Spleen (tissue), 11 donors: ENCODE measurements around the gene NPW. TPM values are rescaled to one million over a fixed set of nuclear protein-coding genes. Genes with fewer than 3 reads are reported as not detected.

Source experiments
- DNase-seq: peaks from one replicate; pipeline ENCODE4 v3.0.0-alpha.2; 2020
- H3K27ac ChIP-seq, 8 donors: fragments of 200-600 bp; sonication (generic) in 7 of 8; 1 replicate in 4 of 8; 2 replicates in 4 of 8; pipeline versions ENCODE4 v1.5.0 to v1.8.0; 2016 to 2021; ENCODE audit warnings: inconsistent platforms in 4 of 8, mild to moderate bottlenecking in 4 of 8, moderate library complexity in 1 of 8
- H3K27me3 ChIP-seq, 7 donors: fragments of 200-600 bp; sonication (generic) in 6 of 7; replicated peaks in 1 of 7; 1 replicate in 4 of 7; 2 replicates in 3 of 7; pipeline versions ENCODE4 v1.5.0 to v1.8.0; 2016 to 2021; ENCODE audit warnings: inconsistent platforms in 3 of 7, mild to moderate bottlenecking in 1 of 7
- H3K36me3 ChIP-seq, 6 donors: fragments of 200-600 bp; sonication (generic) in 5 of 6; 1 replicate in 4 of 6; 2 replicates in 2 of 6; pipeline versions ENCODE4 v1.5.0 to v1.8.0; 2016 to 2021; ENCODE audit warnings: inconsistent platforms in 2 of 6
- H3K4me1 ChIP-seq, 6 donors: fragments of 200-600 bp; sonication (generic) in 5 of 6; 1 replicate in 3 of 6; 2 replicates in 3 of 6; pipeline versions ENCODE4 v1.5.0 to v1.8.0; 2016 to 2021; ENCODE audit warnings: inconsistent platforms in 3 of 6
- H3K4me3 ChIP-seq, 8 donors: fragments of 200-600 bp; sonication (generic) in 7 of 8; 1 replicate in 4 of 8; 2 replicates in 4 of 8; pipeline versions ENCODE4 v1.5.0 to v1.8.0; 2016 to 2021; ENCODE audit warnings: inconsistent platforms in 4 of 8, mild to moderate bottlenecking in 4 of 8, moderate library complexity in 2 of 8
- H3K9me3 ChIP-seq, 8 donors: fragments of 200-600 bp; sonication (generic) in 7 of 8; 1 replicate in 4 of 8; 2 replicates in 4 of 8; pipeline versions ENCODE4 v1.5.0 to v1.8.0; 2016 to 2021; ENCODE audit warnings: inconsistent platforms in 4 of 8
- CTCF ChIP-seq, 11 experiments: fragments of 200-600 bp in 7 of 11; fragments of 450-650 bp in 4 of 11; sonication (generic) in 4 of 11; IDR thresholded peaks in 8 of 11; conservative IDR thresholded peaks in 3 of 11; 1 replicate in 7 of 11; 2 replicates in 4 of 11; pipeline versions ENCODE4 v1.4.0 to v1.8.0; 2016 to 2021; ENCODE audit warnings: antibody characterized with exemption in 11 of 11, inconsistent platforms in 4 of 11, mild to moderate bottlenecking in 1 of 11
- POLR2A ChIP-seq, 3 donors: fragments of 450-650 bp; IDR thresholded peaks; one replicate each; pipeline ENCODE4 v1.5.1; 2017; ENCODE audit warnings: antibody characterized with exemption in 3 of 3, mild to moderate bottlenecking in 1 of 3
- POLR2AphosphoS5 ChIP-seq, 3 donors: sonication (generic); formaldehyde crosslinking; IDR thresholded peaks; one replicate each; pipeline ENCODE4 v1.5.1; 2017; ENCODE audit warnings: antibody characterized with exemption in 3 of 3
- WGBS, 5 donors: extraction: QIAGEN DNeasy Blood & Tissue Kit in 3 of 5; methylation state at CpG; one replicate each; pipeline versions ENCODE4 v1.1.5 to v1.1.7; 2013 to 2018; 5-methylcytosine and 5-hydroxymethylcytosine counted together
- intact Hi-C: fragments of 100-400 bp; cut with DNase I; formaldehyde crosslinking; loops from one replicate; pipeline ENCODE4 v1.15.0; 2023; ENCODE audit warnings: low total_unique reads
- polyA plus RNA-seq, 3 donors: library from polyadenylated mRNA; stranded (reverse); fragments of 200-250 nt; gene quantifications; one replicate each; pipeline ENCODE4 v1.2.1, GENCODE V29; 2013
- total RNA-seq, 7 donors: library from RNA; depleted of rRNA in 3 of 7; stranded (reverse); fragments of >200 nt in 3 of 7; fragmentation: NEBNext Ultra II Directional in 4 of 7; extraction: Animal tissue kit (Norgen Biotek cat#: 25700) in 4 of 7; gene quantifications; one replicate each; pipeline versions ENCODE4 v1.1.0 to v1.2.1, GENCODE V29; 2016 to 2021
- donor health status: healthy with polysubstance abuse.
- donor health status: DM: no; HTN: no; CAD: no; lungs with moderate emphysema.
- donor health status: DM: no; HTN: no; CAD: no.
- donor health status: Bipolar disorder and iron deficiency.
- donor health status: healthy.
- donor health status: DM: no; HTN: no; CAD: no.
- donor health status: DM: yes; HTN: yes; CAD: no.

Gene NPW
- total and polyA plus RNA-seq, 10 donors, result 0.30 to 2.5 (median 0.94) TPM; not detected in 3

- peaks cover 44 to 86% (median 71%) of the 10 kb centered on the region in 6 donors for H3K4me1 ChIP-seq
- DNase-seq, result no peak
- H3K4me3 ChIP-seq, result peak overlapping the region in 3 of 8 donors; percentile 70 to 99 (median 92)
- intact Hi-C loops, result no loop called here
- peak overlapping the region; percentile 1 to 92 (median 82) for H3K27ac ChIP-seq
- TF ChIP-seq CTCF (IDR thresholded peaks at IDR 0.05 in 8 of 11, conservative IDR thresholded peaks at IDR 0.05 in 3 of 11), result no peak
- TF ChIP-seq POLR2AphosphoS5 (IDR thresholded peaks at IDR 0.05), result no peak
- no peak for TF ChIP-seq POLR2A (IDR thresholded peaks at IDR 0.05)
- H3K9me3 ChIP-seq, result no peaks in the 10 kb centered on the region
- WGBS, 5 donors, result 73 to 85% (median 83%) methylated on average over 20 to 21 of the region's 21 CpGs
- H3K27me3 ChIP-seq, result no peaks in the 10 kb centered on the region
- H3K36me3 ChIP-seq, result peaks cover 0 to 28% (median 10%) of the 10 kb centered on the region in 6 donors
Observed at GRCh38 chr16:2045965-2046892, 26.6 kb downstream of the NPW start.

GRCh38 chr16:2046893-2047329 is 27.3 kb downstream of the NPW start:
- WGBS, 5 donors, result 20 to 29% (median 26%) methylated on average over 7 to 8 of the region's 8 CpGs
- Histone ChIP-seq H3K27ac (peak overlapping the region; percentile 3 to 92 (median 82)), H3K27me3 (no peaks in the 10 kb centered on the region), H3K36me3 (peaks cover 0 to 35% (median 15%) of the 10 kb centered on the region in 6 donors), H3K4me3 (peak overlapping the region; percentile 70 to 99 (median 90)), H3K9me3 (no peaks in the 10 kb centered on the region), H3K4me1 (peaks cover 42 to 79% (median 68%) of the 10 kb centered on the region in 6 donors)
- intact Hi-C loops, result no loop called here
- TF ChIP-seq POLR2A (IDR thresholded peaks at IDR 0.05) (no peak), POLR2AphosphoS5 (IDR thresholded peaks at IDR 0.05) (peak in 2 of 3 donors; percentile 58 to 80), CTCF (IDR thresholded peaks at IDR 0.05 in 8 of 11, conservative IDR thresholded peaks at IDR 0.05 in 3 of 11) (peak in 1 of 11 experiments; percentile 35)
- no peak for DNase-seq

GRCh38 chr16:2047330-2048115 is 27.9 kb downstream of the NPW start, which contains the start of the genes NTHL1 and TSC2:
TSS of gene NTHL1 (minus strand) at chr16:2047834. CDS start at chr16:2047823, 11 bp downstream.
TSS of gene TSC2 (plus strand) at chr16:2047985. CDS start at chr16:2048616, 631 bp downstream.
- Histone ChIP-seq H3K36me3 (peaks cover 0 to 41% (median 21%) of the 10 kb centered on the region in 6 donors), H3K9me3 (no peaks in the 10 kb centered on the region), H3K4me1 (peaks cover 39 to 73% (median 62%) of the 10 kb centered on the region in 6 donors), H3K27me3 (no peaks in the 10 kb centered on the region), H3K4me3 (peak within 1 kb of the TSS; percentile 70 to 99 (median 90)), H3K27ac (peak within 1 kb of the TSS; percentile 45 to 92 (median 82))
- 0 to 1% (median 0%) methylated on average over 38 to 81 of the region's 81 CpGs for WGBS, 5 donors
- TF ChIP-seq CTCF (IDR thresholded peaks at IDR 0.05 in 8 of 11, conservative IDR thresholded peaks at IDR 0.05 in 3 of 11) (peak in 10 of 11 experiments; percentile 4 to 74 (median 60)), POLR2A (IDR thresholded peaks at IDR 0.05) (peak in 1 of 3 donors; percentile 62), POLR2AphosphoS5 (IDR thresholded peaks at IDR 0.05) (peak; percentile 86 to 92 (median 89))
- peak; percentile 99 for DNase-seq
- intact Hi-C loops, result no loop called here
